OCI-LY3 (cell line): ENCODE measurements around the gene SPATA32.

Experiments
- H2AFZ ChIP-seq: fragments of 200-600, 300-600 bp; shearing (Covaris generic); 2 replicates; pipeline ENCODE4 v1.6.0; 2014; ENCODE audit warnings: antibody characterized with exemption, low read depth, low read length
- H3K27ac ChIP-seq: fragments of 200-600, 300-600 bp; sonication (generic); 2 replicates; pipeline ENCODE4 v1.5.1; 2014; ENCODE audit warnings: mild to moderate bottlenecking, low read length, moderate library complexity, mixed read lengths
- H3K27me3 ChIP-seq: fragments of 200-600, 300-600 bp; sonication (generic); 2 replicates; pipeline ENCODE4 v1.6.1; 2014; ENCODE audit warnings: low read depth, low read length, mixed read lengths
- H3K36me3 ChIP-seq: fragments of 200-600, 300-600 bp; sonication (generic); replicated peaks from 2 replicates; pipeline ENCODE3; 2014; ENCODE audit warnings: low read depth, low read length, mixed read lengths
- H3K4me1 ChIP-seq: fragments of 300-600, 200-600 bp; sonication (generic); 2 replicates; pipeline ENCODE4 v1.6.1; 2014; ENCODE audit warnings: low read length, mixed read lengths
- H3K4me2 ChIP-seq: fragments of 200-600, 300-600 bp; sonication (generic); 2 replicates; pipeline ENCODE4 v1.6.1; 2014; ENCODE audit warnings: low read length, mixed read lengths
- H3K4me3 ChIP-seq: fragments of 300-600, 200-600 bp; sonication (generic); 2 replicates; pipeline ENCODE4 v1.5.1; 2014; ENCODE audit warnings: antibody characterized with exemption, mild to moderate bottlenecking, low read length, moderate library complexity
- H3K79me2 ChIP-seq: fragments of 300-600, 200-600 bp; shearing (Covaris generic); 2 replicates; pipeline ENCODE4 v1.6.1; 2014; ENCODE audit warnings: mild to moderate bottlenecking, low read length, mixed read lengths
- H3K9ac ChIP-seq: fragments of 300-600, 200-600 bp; shearing (Covaris generic); 2 replicates; pipeline ENCODE4 v1.6.0; 2014; ENCODE audit warnings: mild to moderate bottlenecking, low read length, moderate library complexity
- H3K9me3 ChIP-seq: fragments of 200-600, 300-600 bp; shearing (Covaris generic); 2 replicates; pipeline ENCODE4 v1.6.1; 2014; ENCODE audit warnings: low read length, mixed read lengths; ENCODE audit not compliant: insufficient read depth
- H4K20me1 ChIP-seq: fragments of 200-600, 300-600 bp; sonication (generic); 2 replicates; pipeline ENCODE4 v1.6.1; 2016; ENCODE audit warnings: low read length, mixed read lengths; ENCODE audit not compliant: insufficient read depth
- EZH2phosphoT487 ChIP-seq: fragments of 200-600 bp; shearing (Covaris generic); IDR thresholded peaks from 2 replicates; pipeline ENCODE4 v1.6.1; 2018; ENCODE audit warnings: antibody characterized with exemption, mixed run types, low read depth
- TF ChIP-seq, protein P1 (sequence below): fragments of 200-600, 300-600 bp; sonication (generic); IDR thresholded peaks from 2 replicates; pipeline ENCODE4 v1.5.1; 2014; ENCODE audit warnings: antibody characterized with exemption, low read length, low read depth

SPATA32 gene

DNA sequence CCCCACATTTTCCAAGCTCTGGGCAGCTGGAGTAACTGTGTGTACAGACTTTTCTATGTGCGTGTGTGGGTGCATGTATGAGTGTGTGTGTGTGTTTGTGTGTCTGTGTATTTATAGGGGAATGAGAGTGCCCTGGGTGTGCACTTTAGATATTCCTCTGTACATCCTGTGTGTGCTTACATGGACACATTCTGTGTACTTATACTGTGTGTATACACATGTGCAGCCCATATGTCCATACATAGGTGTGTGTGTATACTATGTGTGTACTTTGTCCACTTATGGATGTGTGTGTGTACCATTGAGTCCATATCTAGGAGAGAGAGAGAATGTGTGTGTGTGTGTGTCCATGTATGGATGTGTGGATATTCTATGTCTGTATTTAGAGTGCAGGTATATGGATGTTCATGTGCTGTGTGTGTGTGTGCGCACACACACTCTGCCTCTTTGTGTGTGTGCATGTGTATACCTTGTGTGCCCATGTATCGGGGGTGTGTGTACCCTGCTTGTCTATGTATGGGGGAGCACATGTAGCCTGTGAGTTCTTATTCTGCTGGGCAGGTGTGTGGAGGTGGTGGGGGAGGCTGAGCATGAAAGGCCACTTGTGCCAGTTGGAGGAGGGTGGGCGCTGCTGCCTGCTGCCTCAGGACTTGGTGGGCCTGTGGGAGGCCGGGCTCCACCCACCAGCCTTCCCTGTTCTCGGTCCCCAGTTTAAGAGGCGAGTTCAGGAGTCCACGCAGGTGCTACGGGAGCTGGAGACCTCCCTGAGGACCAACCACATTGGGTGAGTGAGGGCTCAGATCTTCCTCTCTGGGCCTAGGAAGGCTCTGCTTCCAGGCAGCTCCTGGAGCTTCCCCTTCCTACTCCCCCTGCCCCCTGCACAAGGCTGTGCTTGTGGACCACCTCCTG lies 29.1 kb downstream of the SPATA32 start:
- Histone ChIP-seq H3K9ac (no peak overlapping the region), H3K79me2 (peaks cover 34% of the 10 kb centered on the region), H3K36me3 (peaks cover 10% of the 10 kb centered on the region), H2AFZ (no peak overlapping the region), H3K4me1 (peaks cover 42% of the 10 kb centered on the region), H3K4me2 (no peak overlapping the region), H3K4me3 (no peak overlapping the region), H3K9me3 (no peaks in the 10 kb centered on the region), H3K27me3 (no peaks in the 10 kb centered on the region), H3K27ac (no peak overlapping the region), H4K20me1 (peaks cover 8% of the 10 kb centered on the region)
- no peak for TF ChIP-seq EZH2phosphoT487
- TF ChIP-seq, protein P1, sequence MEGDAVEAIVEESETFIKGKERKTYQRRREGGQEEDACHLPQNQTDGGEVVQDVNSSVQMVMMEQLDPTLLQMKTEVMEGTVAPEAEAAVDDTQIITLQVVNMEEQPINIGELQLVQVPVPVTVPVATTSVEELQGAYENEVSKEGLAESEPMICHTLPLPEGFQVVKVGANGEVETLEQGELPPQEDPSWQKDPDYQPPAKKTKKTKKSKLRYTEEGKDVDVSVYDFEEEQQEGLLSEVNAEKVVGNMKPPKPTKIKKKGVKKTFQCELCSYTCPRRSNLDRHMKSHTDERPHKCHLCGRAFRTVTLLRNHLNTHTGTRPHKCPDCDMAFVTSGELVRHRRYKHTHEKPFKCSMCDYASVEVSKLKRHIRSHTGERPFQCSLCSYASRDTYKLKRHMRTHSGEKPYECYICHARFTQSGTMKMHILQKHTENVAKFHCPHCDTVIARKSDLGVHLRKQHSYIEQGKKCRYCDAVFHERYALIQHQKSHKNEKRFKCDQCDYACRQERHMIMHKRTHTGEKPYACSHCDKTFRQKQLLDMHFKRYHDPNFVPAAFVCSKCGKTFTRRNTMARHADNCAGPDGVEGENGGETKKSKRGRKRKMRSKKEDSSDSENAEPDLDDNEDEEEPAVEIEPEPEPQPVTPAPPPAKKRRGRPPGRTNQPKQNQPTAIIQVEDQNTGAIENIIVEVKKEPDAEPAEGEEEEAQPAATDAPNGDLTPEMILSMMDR = no peak

DNA sequence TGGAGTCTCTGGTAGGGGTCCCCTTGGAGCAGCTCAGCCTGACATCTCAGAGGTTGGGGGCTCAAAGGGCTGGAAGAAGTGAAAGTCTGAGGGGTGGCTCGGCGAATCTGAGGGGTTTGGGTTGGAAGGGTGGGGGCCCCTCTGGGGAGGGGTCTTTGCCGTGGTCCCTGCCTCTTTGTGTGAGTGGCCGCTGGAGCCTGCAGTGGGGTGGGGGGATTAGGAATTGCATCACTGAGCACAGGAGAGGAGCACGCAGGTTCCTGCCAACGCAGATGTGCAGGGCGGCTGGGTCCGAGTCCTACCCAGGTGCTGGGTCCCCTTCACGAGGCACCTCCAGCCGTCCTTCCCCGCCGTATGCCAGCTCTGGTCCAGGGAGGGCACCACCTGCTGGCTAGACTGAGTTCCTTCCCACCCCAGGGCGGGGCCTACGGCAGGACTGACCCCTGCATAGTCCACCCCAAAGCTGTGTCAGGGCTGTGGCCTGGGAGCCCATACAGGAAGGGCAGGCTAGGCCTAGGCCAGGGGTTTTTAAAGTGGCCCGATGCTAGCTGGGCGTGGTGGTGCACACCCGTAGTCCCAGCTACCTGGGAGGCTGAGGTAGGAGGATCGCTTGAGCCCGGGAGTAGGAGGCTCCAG lies 30.3 kb downstream of the SPATA32 start:
- H3K79me2 ChIP-seq = peaks cover 46% of the 10 kb centered on the region
- no peaks in the 10 kb centered on the region for H3K9me3 ChIP-seq
- no peaks in the 10 kb centered on the region for H3K27me3 ChIP-seq
- no peak overlapping the region for H3K27ac ChIP-seq
- H2AFZ ChIP-seq = no peak overlapping the region
- H3K9ac ChIP-seq = no peak overlapping the region
- H3K36me3 ChIP-seq = peaks cover 4% of the 10 kb centered on the region
- peaks cover 54% of the 10 kb centered on the region for H3K4me1 ChIP-seq
- no peak overlapping the region for H3K4me3 ChIP-seq
- no peak overlapping the region for H3K4me2 ChIP-seq
- no peak for TF ChIP-seq EZH2phosphoT487
- TF ChIP-seq, protein P1 = peak; percentile 36
- peaks cover 8% of the 10 kb centered on the region for H4K20me1 ChIP-seq

DNA sequence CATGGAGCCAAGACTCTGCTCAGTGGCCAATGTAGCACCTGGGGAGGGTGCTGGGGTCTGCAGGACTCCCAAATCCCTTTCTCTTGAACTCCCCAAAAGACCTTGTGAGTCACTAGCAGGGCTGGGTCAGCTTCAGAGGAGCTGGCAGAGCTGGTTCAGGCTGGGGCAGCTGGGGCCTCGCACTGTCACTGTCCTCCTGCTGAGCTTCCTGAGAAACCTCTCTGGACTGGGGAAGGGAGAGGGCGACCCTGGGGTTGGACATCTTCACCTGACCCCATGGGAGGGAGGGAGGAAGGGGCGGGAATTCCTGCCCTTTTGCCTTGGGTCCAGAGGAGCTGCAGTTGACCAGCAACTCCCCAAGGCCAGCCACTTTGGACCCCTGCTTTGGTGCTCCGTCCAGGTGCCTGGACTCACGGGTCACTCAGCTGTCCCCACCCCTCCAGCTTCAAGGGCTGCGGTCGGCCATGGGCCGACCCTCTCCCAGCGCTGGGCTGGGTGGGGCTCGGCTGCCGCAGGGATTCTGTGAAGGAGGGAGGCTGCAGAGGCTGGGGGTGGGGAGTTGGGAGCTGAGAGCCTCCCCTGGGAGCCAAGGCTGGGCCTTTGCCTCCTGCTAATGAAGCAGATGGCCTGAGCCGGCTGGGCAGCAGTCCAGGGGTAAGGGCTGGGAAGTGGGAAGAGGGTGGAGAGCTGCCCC lies 31.0 kb downstream of the SPATA32 start:
- no peak overlapping the region for H3K4me3 ChIP-seq
- H3K4me1 ChIP-seq = peaks cover 58% of the 10 kb centered on the region
- H3K4me2 ChIP-seq = no peak overlapping the region
- H3K79me2 ChIP-seq = peaks cover 51% of the 10 kb centered on the region
- H4K20me1 ChIP-seq = peaks cover 8% of the 10 kb centered on the region
- no peak overlapping the region for H3K27ac ChIP-seq
- TF ChIP-seq, protein P1 = no peak
- TF ChIP-seq EZH2phosphoT487 = no peak
- H3K9ac ChIP-seq = no peak overlapping the region
- H2AFZ ChIP-seq = no peak overlapping the region
- H3K9me3 ChIP-seq = no peaks in the 10 kb centered on the region
- no peaks in the 10 kb centered on the region for H3K36me3 ChIP-seq
- H3K27me3 ChIP-seq = no peaks in the 10 kb centered on the region

DNA sequence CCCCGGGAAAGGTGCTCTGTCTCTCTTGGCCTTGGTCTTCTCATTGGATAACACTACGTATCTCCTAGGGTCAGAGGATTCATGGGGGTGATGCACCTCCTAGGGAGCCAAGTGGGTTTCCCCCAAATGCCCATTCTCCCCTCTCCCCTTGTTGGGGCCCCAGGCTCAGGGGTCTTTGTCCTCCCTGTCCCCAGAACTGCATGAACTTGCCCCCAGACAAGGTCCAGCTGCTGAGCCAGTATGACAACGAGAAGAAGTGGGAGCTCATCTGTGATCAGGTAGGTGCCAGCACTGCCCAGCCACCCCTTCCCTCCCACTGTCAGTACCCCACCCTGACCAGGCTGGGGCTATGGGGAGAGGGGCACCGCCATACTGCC lies 31.5 kb downstream of the SPATA32 start:
- Histone ChIP-seq H3K9me3 (no peaks in the 10 kb centered on the region), H3K27ac (no peak overlapping the region; the same call in 1 of the 2 replicates), H3K4me3 (no peak overlapping the region), H3K27me3 (no peaks in the 10 kb centered on the region), H3K4me2 (no peak overlapping the region), H2AFZ (no peak overlapping the region), H3K9ac (no peak overlapping the region), H3K36me3 (no peaks in the 10 kb centered on the region), H3K79me2 (peaks cover 56% of the 10 kb centered on the region), H3K4me1 (peaks cover 63% of the 10 kb centered on the region), H4K20me1 (peaks cover 7% of the 10 kb centered on the region)
- TF ChIP-seq, protein P1 = no peak
